ENCODE data around the gene DMXL2. TPM values are rescaled to one million over a fixed set of nuclear protein-coding genes. Genes with fewer than 3 reads are reported as not detected.
"Not testable (repeated sequence)": the region's sequence is repeated elsewhere in the genome, so short reads cannot be mapped to it uniquely, and the experiment has no call there.

DMXL2 gene
- total and polyA plus RNA-seq, 9 of the 15 experiments (the other 6 are each of a cell fraction or from before 2014, with no cell fraction given), result 9.3 to 57.7 (median 30.7) TPM

DNA sequence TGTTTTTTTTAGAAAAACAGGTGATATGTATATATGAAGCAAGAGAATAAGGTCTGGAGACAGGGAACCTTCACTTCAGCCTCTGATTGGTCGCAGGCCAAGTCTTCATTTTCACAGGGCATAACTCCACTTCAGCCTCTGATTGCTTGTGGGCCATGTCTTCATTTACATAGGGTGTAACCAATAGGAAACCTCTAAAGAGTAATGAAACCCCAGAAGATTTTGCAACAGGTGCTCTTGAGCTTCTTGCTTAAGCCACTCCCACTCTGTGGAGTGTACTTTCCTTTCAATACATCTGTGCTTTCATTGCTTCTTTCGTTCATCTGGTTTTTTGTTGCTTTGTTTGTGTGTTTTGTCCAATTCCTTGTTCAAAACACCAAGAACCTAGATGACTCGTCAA lies 36.1 kb upstream of the DMXL2 start (continued):
- TF ChIP-seq ZNF589 (CRISPR knock-in tag; IDR thresholded peaks at IDR 0.05; ENCODE audit: low read depth) (no peak), CEBPB (tag; IDR thresholded peaks at IDR 0.05) (peak; percentile 86)

DNA sequence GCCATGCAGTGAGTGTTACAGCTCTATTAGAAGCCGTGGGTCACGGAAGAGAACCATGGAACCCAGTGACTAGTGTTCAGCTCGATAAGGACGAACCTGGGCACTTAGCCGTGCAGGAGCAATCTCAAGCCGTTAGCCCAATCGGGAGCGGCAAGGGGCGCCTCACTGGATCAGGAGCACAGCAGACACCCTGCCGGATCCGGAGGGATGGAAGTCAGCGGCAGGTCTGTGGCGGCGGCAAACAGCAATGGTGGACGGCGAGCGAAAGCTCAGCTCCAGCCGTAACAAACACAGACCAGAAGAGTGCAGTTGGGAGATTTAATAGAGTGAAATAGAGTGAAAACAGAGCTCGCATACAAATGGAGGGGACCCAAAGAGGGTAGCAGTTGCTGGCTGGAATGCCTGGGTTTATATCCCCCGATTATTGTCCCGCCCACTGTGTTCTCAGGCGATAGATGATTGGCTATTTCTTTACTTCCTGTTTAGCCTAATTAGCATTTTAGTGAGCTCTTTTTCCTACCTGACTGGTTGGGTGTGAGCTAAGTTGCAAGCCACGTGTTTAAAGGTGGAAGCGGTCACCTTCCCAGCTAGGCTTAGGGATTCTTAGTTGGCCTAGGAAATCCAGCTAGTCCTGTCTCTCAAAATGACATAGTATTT lies 33.0 kb upstream of the DMXL2 start:
- FAIRE-seq; H3K27me3 ChIP-seq (ENCODE audit: control insufficient read depth in 2 of 2, insufficient read depth in 2 of 2, low read length in 2 of 2); H3K4me3 ChIP-seq; H3K27ac ChIP-seq (ENCODE audit: extremely low read depth, low read depth, low read length); H3K36me3 ChIP-seq (ENCODE audit: control insufficient read depth, insufficient read depth, low read length); in situ Hi-C loops (cut with MboI); H3K79me2 ChIP-seq (ENCODE audit: control insufficient read depth, insufficient read depth, low read length); BruUV-seq (replicated peaks); H3K9ac ChIP-seq (ENCODE audit: insufficient read depth in 1 of 2, low read depth in 2 of 2, low read length in 2 of 2); CTCF ChIA-PET (ENCODE audit: low intra/inter-chr PET ratio); DNase-seq (ENCODE audit: extremely low read depth in 1 of 4, low spot score in 3 of 4); H3K9me3 ChIP-seq (replicated peaks; ENCODE audit: control insufficient read depth, insufficient read depth, low read depth, low read length); H4K20me1 ChIP-seq (replicated peaks; ENCODE audit: control insufficient read depth, insufficient read depth, low read length); ATAC-seq; H2AFZ ChIP-seq (ENCODE audit: low read depth, low read length); intact Hi-C loops (cut with micrococcal nuclease); H3K9me1 ChIP-seq (ENCODE audit: control insufficient read depth, insufficient read depth, low read length); H3K4me2 ChIP-seq (ENCODE audit: insufficient read depth, low read length): not testable (repeated sequence)
- TF ChIP-seq, protein P1, sequence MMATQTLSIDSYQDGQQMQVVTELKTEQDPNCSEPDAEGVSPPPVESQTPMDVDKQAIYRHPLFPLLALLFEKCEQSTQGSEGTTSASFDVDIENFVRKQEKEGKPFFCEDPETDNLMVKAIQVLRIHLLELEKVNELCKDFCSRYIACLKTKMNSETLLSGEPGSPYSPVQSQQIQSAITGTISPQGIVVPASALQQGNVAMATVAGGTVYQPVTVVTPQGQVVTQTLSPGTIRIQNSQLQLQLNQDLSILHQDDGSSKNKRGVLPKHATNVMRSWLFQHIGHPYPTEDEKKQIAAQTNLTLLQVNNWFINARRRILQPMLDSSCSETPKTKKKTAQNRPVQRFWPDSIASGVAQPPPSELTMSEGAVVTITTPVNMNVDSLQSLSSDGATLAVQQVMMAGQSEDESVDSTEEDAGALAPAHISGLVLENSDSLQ (IDR thresholded peaks at IDR 0.05), result peak; percentile 33; the same call in 1 of the 2 replicates
- 90% methylated on average over 24 of the region's 24 CpGs for WGBS (ENCODE audit: insufficient coverage, low coverage, missing lambda C conversion rate)
- POLR2A ChIA-PET, result interaction anchor here (0.6 to 1.7 kb wide), 3 partner anchors 53 to 229 kb away, joined by 3 to 6 read pairs (median 4); no protein-coding TSS in a partner anchor
- H3K4me1 ChIP-seq (replicated peaks in 1 of 2; ENCODE audit: control insufficient read depth in 2 of 2, insufficient read depth in 2 of 2, low read length in 2 of 2), result peaks cover 11 to 27% of the 10 kb centered on the region in 2 experiments
